ENCODE measurements around the gene RHNO1. TPM values are rescaled to one million over a fixed set of nuclear protein-coding genes. Genes with fewer than 3 reads are reported as not detected.
A peak's percentile ranks its signal among the peaks of the same experiment; 100 is the strongest.

Gene RHNO1
- total RNA-seq, 4 donors from 2014 or later: 17.2 to 33.1 (median 21.0) TPM

- no peak for DNase-seq (ENCODE audit: low spot score in 2 of 2)
- no peaks in the 10 kb centered on the region for H3K36me3 ChIP-seq
- peak overlapping the region; percentile 85 for H3K27ac ChIP-seq
- H3K4me1 ChIP-seq: peaks cover 22% of the 10 kb centered on the region
- no peaks in the 10 kb centered on the region for H3K9me3 ChIP-seq
- no peak for TF ChIP-seq EP300 (IDR thresholded peaks at IDR 0.05)
- no peak for TF ChIP-seq POLR2A (IDR thresholded peaks at IDR 0.05)
- no peak for TF ChIP-seq POLR2AphosphoS5 (IDR thresholded peaks at IDR 0.05)
- TF ChIP-seq, protein P1, sequence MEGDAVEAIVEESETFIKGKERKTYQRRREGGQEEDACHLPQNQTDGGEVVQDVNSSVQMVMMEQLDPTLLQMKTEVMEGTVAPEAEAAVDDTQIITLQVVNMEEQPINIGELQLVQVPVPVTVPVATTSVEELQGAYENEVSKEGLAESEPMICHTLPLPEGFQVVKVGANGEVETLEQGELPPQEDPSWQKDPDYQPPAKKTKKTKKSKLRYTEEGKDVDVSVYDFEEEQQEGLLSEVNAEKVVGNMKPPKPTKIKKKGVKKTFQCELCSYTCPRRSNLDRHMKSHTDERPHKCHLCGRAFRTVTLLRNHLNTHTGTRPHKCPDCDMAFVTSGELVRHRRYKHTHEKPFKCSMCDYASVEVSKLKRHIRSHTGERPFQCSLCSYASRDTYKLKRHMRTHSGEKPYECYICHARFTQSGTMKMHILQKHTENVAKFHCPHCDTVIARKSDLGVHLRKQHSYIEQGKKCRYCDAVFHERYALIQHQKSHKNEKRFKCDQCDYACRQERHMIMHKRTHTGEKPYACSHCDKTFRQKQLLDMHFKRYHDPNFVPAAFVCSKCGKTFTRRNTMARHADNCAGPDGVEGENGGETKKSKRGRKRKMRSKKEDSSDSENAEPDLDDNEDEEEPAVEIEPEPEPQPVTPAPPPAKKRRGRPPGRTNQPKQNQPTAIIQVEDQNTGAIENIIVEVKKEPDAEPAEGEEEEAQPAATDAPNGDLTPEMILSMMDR (IDR thresholded peaks at IDR 0.05): no peak
- H3K4me3 ChIP-seq: peak overlapping the region; percentile 77
- WGBS: 12% methylated on average over 12 of the region's 38 CpGs
- no peaks in the 10 kb centered on the region for H3K27me3 ChIP-seq
Observed at GRCh38 chr12:2876431-2877046, 484 bp upstream of the RHNO1 start.

DNA sequence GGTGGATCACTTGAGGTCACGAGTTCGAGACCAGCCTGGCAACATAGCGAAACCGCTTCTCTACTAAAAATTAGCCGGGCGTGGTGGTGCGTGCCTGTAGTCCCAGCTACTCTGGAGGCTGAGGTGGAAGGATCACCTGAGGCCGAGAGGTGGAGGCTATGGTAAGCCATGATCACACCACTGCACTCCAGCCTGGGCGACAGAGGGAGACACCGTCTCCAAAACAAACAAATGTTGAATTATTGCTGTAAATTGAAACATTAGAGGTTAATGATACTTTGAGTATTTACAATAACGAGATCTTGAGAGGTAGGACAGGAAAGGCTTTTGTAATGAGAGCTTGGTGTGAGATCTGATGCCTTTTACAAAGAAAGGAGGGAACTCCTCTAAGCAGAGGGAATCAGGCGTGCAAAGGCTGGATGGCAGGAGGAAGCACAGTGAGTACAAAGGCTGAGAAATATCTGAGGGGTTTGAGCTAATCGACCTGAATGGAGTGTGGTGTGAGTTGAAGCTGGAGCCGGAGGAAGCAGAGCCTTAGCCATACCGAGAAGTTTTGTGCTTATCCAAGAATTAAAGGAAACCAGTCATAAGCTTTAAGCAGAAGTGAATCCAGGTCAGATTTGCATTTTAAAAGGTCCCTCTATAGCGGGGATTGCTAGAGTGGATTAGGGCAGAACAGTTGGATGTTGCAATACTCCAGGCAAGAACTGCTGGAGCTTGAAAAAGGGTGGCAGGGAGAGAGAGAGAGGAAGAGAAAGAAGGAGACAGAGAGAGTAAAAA is 1.1 kb downstream of the RHNO1 start:
- Histone ChIP-seq H3K4me1 (peaks cover 22% of the 10 kb centered on the region), H3K4me3 (peak overlapping the region; percentile 77), H3K27me3 (no peaks in the 10 kb centered on the region), H3K27ac (peak overlapping the region; percentile 85), H3K9me3 (no peaks in the 10 kb centered on the region), H3K36me3 (no peaks in the 10 kb centered on the region)
- 33% methylated on average over 16 of the region's 16 CpGs for WGBS
- no peak for DNase-seq (ENCODE audit: low spot score in 2 of 2)
- no peak for TF ChIP-seq POLR2A (IDR thresholded peaks at IDR 0.05)
- no peak for TF ChIP-seq POLR2AphosphoS5 (IDR thresholded peaks at IDR 0.05)
- TF ChIP-seq EP300 (IDR thresholded peaks at IDR 0.05): no peak
- TF ChIP-seq, protein P1 (IDR thresholded peaks at IDR 0.05): no peak

DNA sequence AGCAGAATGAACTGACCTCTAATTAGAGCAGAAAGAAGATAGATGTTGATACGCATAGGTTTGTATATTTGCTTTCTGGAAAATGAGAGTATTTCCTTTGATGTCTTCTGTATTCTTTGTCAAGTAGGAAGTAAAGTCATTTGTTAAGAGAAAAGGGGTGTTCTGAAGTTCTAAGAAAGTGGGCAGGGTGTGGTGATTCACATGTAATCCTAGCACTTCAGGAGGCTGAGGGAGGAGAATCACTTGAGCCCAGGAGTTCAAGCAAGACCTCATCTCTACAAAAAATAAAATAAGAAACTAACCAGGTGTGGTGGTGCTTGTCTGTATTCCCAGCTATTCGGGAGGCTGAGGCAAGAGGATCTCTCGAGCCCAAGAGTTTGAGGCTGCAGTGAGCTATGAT is 2.8 kb downstream of the RHNO1 start:
- Histone ChIP-seq H3K4me3 (no peak overlapping the region), H3K4me1 (peaks cover 22% of the 10 kb centered on the region), H3K27ac (no peak overlapping the region), H3K36me3 (no peaks in the 10 kb centered on the region), H3K9me3 (no peaks in the 10 kb centered on the region), H3K27me3 (no peaks in the 10 kb centered on the region)
- 94% methylated on average over 3 of the region's 3 CpGs for WGBS
- DNase-seq (ENCODE audit: low spot score in 2 of 2): no peak
- TF ChIP-seq POLR2A (IDR thresholded peaks at IDR 0.05) (no peak), EP300 (IDR thresholded peaks at IDR 0.05) (no peak), POLR2AphosphoS5 (IDR thresholded peaks at IDR 0.05) (no peak)
- TF ChIP-seq, protein P1 (IDR thresholded peaks at IDR 0.05): no peak

DNA sequence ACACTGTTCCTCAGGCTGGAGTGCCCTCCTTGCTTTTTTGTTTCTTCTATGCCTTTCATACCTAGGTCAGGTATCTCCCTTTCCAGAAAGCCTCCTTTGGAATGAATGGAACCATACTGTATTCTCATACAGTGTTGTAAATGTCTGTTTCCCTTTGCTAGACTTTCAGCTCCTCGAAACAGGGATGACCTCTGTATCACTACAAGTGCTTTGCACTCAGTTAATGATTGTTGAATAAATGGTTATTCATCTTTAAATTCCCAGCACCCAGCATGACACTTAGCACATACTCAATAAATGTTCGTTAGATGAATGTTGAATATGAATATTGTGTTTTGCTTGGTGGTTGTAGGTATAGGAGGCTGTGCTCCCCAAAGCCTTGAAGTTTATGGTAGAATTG is 7.8 kb downstream of the RHNO1 start:
- Histone ChIP-seq H3K4me3 (no peak overlapping the region), H3K9me3 (no peaks in the 10 kb centered on the region), H3K27ac (no peak overlapping the region), H3K4me1 (no peaks in the 10 kb centered on the region), H3K27me3 (no peaks in the 10 kb centered on the region), H3K36me3 (peaks cover 3% of the 10 kb centered on the region)
- TF ChIP-seq POLR2A (IDR thresholded peaks at IDR 0.05) (no peak), EP300 (IDR thresholded peaks at IDR 0.05) (no peak), POLR2AphosphoS5 (IDR thresholded peaks at IDR 0.05) (no peak)
- TF ChIP-seq, protein P1 (IDR thresholded peaks at IDR 0.05): no peak
- 93% methylated on average over 2 of the region's 2 CpGs for WGBS
- DNase-seq (ENCODE audit: low spot score in 2 of 2): no peak

DNA sequence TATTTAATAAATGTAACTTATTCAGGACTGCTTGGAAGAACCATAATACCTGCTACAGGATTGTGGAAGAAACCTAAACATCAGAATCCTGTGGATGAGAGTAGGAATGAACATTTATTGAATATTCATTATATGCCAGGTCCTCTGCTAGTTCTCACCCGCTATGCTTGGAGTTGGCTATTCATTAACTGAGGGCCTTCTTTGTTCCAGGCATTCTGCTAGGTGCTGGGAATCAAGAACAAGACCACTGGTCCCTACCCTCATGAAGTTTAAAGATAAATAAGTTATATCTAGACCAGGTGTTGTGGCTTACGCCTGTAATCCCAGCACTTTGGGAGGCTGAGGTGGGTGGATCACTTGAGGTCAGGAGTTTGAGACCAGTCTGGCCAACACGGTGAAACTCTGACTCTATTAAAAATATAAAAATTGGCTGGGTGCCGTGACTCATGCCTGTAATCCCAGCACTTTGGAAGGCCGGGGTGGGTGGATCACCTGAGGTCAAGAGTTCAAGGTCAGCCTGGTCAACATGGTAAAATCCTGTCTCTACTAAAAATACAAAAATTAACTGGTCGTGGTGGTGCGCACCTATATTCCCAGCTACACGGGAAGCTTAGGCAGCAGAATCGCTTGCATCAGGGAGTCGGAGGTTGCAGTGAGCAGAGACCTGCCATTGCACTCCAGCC is 9.9 kb downstream of the RHNO1 start:
- Histone ChIP-seq H3K27me3 (no peaks in the 10 kb centered on the region), H3K27ac (no peak overlapping the region), H3K36me3 (peaks cover 3% of the 10 kb centered on the region), H3K9me3 (no peaks in the 10 kb centered on the region), H3K4me3 (no peak overlapping the region), H3K4me1 (peaks cover 8% of the 10 kb centered on the region)
- DNase-seq (ENCODE audit: low spot score in 2 of 2): peak in 1 of 2 donors; percentile 30
- WGBS: 91% methylated on average over 10 of the region's 10 CpGs
- no peak for TF ChIP-seq POLR2A (IDR thresholded peaks at IDR 0.05)
- TF ChIP-seq EP300 (IDR thresholded peaks at IDR 0.05): no peak
- TF ChIP-seq, protein P1 (IDR thresholded peaks at IDR 0.05): no peak
- no peak for TF ChIP-seq POLR2AphosphoS5 (IDR thresholded peaks at IDR 0.05)

All from suprapubic skin (tissue), 4 donors.